GM19452 (cell line): ENCODE measurements around the gene PRDM16.

ENCODE experiments used
- ATAC-seq: cut with Tn5 transposase; IDR thresholded peaks from one replicate; pipeline ENCODE4 v1.9.1; 2021; ENCODE audit not compliant: unreplicated experiment

The PRDM16 gene

GRCh38 chr1:3101124-3101939, 32.3 kb downstream of the PRDM16 start:
- no peak for ATAC-seq

GRCh38 chr1:3102641-3103040, 33.6 kb downstream of the PRDM16 start:
- no peak for ATAC-seq

GRCh38 chr1:3103967-3104677, 35.1 kb downstream of the PRDM16 start:
- ATAC-seq = no peak

- ATAC-seq = no peak
Observed at GRCh38 chr1:3105167-3105863, 36.3 kb downstream of the PRDM16 start.

- ATAC-seq = no peak
Observed at GRCh38 chr1:3106216-3106615, 37.2 kb downstream of the PRDM16 start.

- ATAC-seq = no peak
Observed at GRCh38 chr1:3107201-3107600, 38.2 kb downstream of the PRDM16 start.

GRCh38 chr1:3109355-3109754, 40.4 kb downstream of the PRDM16 start:
- ATAC-seq = no peak

GRCh38 chr1:3111348-3112021, 42.5 kb downstream of the PRDM16 start:
- ATAC-seq = no peak

GRCh38 chr1:3112526-3112925, 43.5 kb downstream of the PRDM16 start:
- ATAC-seq = no peak

GRCh38 chr1:3113047-3113740, 44.2 kb downstream of the PRDM16 start:
- no peak for ATAC-seq

GRCh38 chr1:3113741-3114056, 44.7 kb downstream of the PRDM16 start:
- ATAC-seq = no peak

- ATAC-seq = no peak
Observed at GRCh38 chr1:3114131-3114744, 45.2 kb downstream of the PRDM16 start.

GRCh38 chr1:3114846-3115245, 45.8 kb downstream of the PRDM16 start:
- no peak for ATAC-seq

GRCh38 chr1:3115275-3116149, 46.5 kb downstream of the PRDM16 start:
- no peak for ATAC-seq

GRCh38 chr1:3116150-3116510, 47.1 kb downstream of the PRDM16 start:
- no peak for ATAC-seq

- ATAC-seq = no peak
Observed at GRCh38 chr1:3116560-3116959, 47.6 kb downstream of the PRDM16 start.

GRCh38 chr1:3117879-3118278, 48.9 kb downstream of the PRDM16 start:
- ATAC-seq = no peak

- no peak for ATAC-seq
Observed at GRCh38 chr1:3119061-3119460, 50.1 kb downstream of the PRDM16 start.

- ATAC-seq = no peak
Observed at GRCh38 chr1:3119725-3120124, 50.7 kb downstream of the PRDM16 start.

GRCh38 chr1:3120140-3120539, 51.1 kb downstream of the PRDM16 start:
- no peak for ATAC-seq
